ENCODE results near the gene TAT. TPM values are rescaled to one million over a fixed set of nuclear protein-coding genes. Genes with fewer than 3 reads are reported as not detected.

Gene TAT
- total RNA-seq, 4 donors from 2014 or later, result 0.20 TPM; not detected in 3

GRCh38 chr16:71557954-71558582 lies 18.8 kb downstream of the TAT start:
- DNase-seq (ENCODE audit: low spot score in 2 of 2), result no peak
- no peaks in the 10 kb centered on the region for H3K36me3 ChIP-seq
- H3K27ac ChIP-seq, result no peak overlapping the region
- TF ChIP-seq CTCF (IDR thresholded peaks at IDR 0.05), result no peak
- no peak for TF ChIP-seq POLR2A (IDR thresholded peaks at IDR 0.05)
- TF ChIP-seq EP300 (IDR thresholded peaks at IDR 0.05), result no peak
- H3K4me1 ChIP-seq, result no peaks in the 10 kb centered on the region
- WGBS, 2 donors, result 68 to 69% methylated on average over 3 of the region's 3 CpGs
- peaks cover 0 to 18% (median 0%) of the 10 kb centered on the region in 4 donors for H3K9me3 ChIP-seq
- no peaks in the 10 kb centered on the region for H3K27me3 ChIP-seq
- no peak overlapping the region for H3K4me3 ChIP-seq

- Histone ChIP-seq H3K36me3 (no peaks in the 10 kb centered on the region), H3K27me3 (no peaks in the 10 kb centered on the region), H3K4me1 (no peaks in the 10 kb centered on the region), H3K4me3 (no peak overlapping the region), H3K9me3 (peaks cover 0 to 11% (median 0%) of the 10 kb centered on the region in 4 donors), H3K27ac (no peak overlapping the region)
- 87 to 95% methylated on average over 3 of the region's 3 CpGs for WGBS, 2 donors
- TF ChIP-seq POLR2A (IDR thresholded peaks at IDR 0.05) (no peak), EP300 (IDR thresholded peaks at IDR 0.05) (no peak), CTCF (IDR thresholded peaks at IDR 0.05) (no peak)
- no peak for DNase-seq (ENCODE audit: low spot score in 2 of 2)
These were observed 19.6 kb downstream of the TAT start for GRCh38 chr16:71557299-71557698.

GRCh38 chr16:71555230-71555891 lies 21.5 kb downstream of the TAT start:
- Histone ChIP-seq H3K27me3 (no peaks in the 10 kb centered on the region), H3K27ac (no peak overlapping the region), H3K9me3 (peaks cover 0 to under 1% (median 0%) of the 10 kb centered on the region in 4 donors), H3K36me3 (no peaks in the 10 kb centered on the region), H3K4me3 (no peak overlapping the region), H3K4me1 (no peaks in the 10 kb centered on the region)
- TF ChIP-seq EP300 (IDR thresholded peaks at IDR 0.05), result no peak
- no peak for TF ChIP-seq POLR2A (IDR thresholded peaks at IDR 0.05)
- no peak for TF ChIP-seq CTCF (IDR thresholded peaks at IDR 0.05)
- DNase-seq (ENCODE audit: low spot score in 2 of 2), result no peak
- WGBS, 2 donors, result 70 to 81% methylated on average over 1 of the region's 1 CpG

- no peak overlapping the region for H3K27ac ChIP-seq
- no peaks in the 10 kb centered on the region for H3K4me1 ChIP-seq
- no peaks in the 10 kb centered on the region for H3K27me3 ChIP-seq
- no peak overlapping the region for H3K4me3 ChIP-seq
- H3K9me3 ChIP-seq, result no peaks in the 10 kb centered on the region
- DNase-seq (ENCODE audit: low spot score in 2 of 2), result no peak
- no peaks in the 10 kb centered on the region for H3K36me3 ChIP-seq
- WGBS, 2 donors, result 38 to 49% methylated on average over 6 of the region's 6 CpGs
- TF ChIP-seq CTCF (IDR thresholded peaks at IDR 0.05), result no peak
- no peak for TF ChIP-seq POLR2A (IDR thresholded peaks at IDR 0.05)
- no peak for TF ChIP-seq EP300 (IDR thresholded peaks at IDR 0.05)
These were observed 24.0 kb downstream of the TAT start for GRCh38 chr16:71552698-71553503.

GRCh38 chr16:71547168-71547567 lies 29.7 kb downstream of the TAT start:
- Histone ChIP-seq H3K4me1 (no peaks in the 10 kb centered on the region), H3K9me3 (no peaks in the 10 kb centered on the region), H3K27me3 (no peaks in the 10 kb centered on the region), H3K27ac (no peak overlapping the region), H3K4me3 (no peak overlapping the region), H3K36me3 (no peaks in the 10 kb centered on the region)
- TF ChIP-seq POLR2A (IDR thresholded peaks at IDR 0.05), result no peak
- no peak for DNase-seq (ENCODE audit: low spot score in 2 of 2)
